Measurements from ENCODE around the gene HMX1. TPM values are rescaled to one million over a fixed set of nuclear protein-coding genes. Genes with fewer than 3 reads are reported as not detected.

The HMX1 gene
- total RNA-seq: not detected in 2 replicates
- not detected for total RNA-seq (2013)
- not detected in 2 replicates for polyA plus RNA-seq
- not detected in 2 replicates for polyA minus RNA-seq

GRCh38 chr4:8871417-8872401 is at the start of gene HMX1:
Gene HMX1 (minus strand): TSS chr4:8871839. CDS start chr4:8871614, 225 bp downstream.
- 9% methylated on average over 134 of the region's 134 CpGs for WGBS (ENCODE audit: insufficient coverage)
- no peak within 1 kb of the TSS for H3K4me3 Mint-ChIP-seq
- no peak for TF ChIP-seq CTCF (IDR thresholded peaks at IDR 0.05)
- TF ChIP-seq EZH2 (IDR thresholded peaks at IDR 0.05; ENCODE audit: borderline replicate concordance, insufficient read depth, low read depth, low read length, poor library complexity, severe bottlenecking): no peak

GRCh38 chr4:8920969-8921368 is 49.3 kb upstream of the HMX1 start:
- Mint-ChIP-seq H3K27me3 (peaks cover 3% of the 10 kb centered on the region), H3K4me3 (no peak overlapping the region), H3K27ac (no peak overlapping the region), H3K4me1 (no peaks in the 10 kb centered on the region), H3K9me3 (ENCODE audit: insufficient read depth) (peaks cover 10% of the 10 kb centered on the region)
- no peak overlapping the region for H3K9ac ChIP-seq (ENCODE audit: low read length)
- no peaks in the 10 kb centered on the region for H3K79me2 ChIP-seq (ENCODE audit: control insufficient read depth, insufficient read depth, low read length)
- WGBS (ENCODE audit: insufficient coverage): 88% methylated on average over 9 of the region's 10 CpGs
- H4K20me1 ChIP-seq (ENCODE audit: control insufficient read depth, insufficient read depth, low read length, poor library complexity, severe bottlenecking): no peaks in the 10 kb centered on the region
- H3K4me3 ChIP-seq (ENCODE audit: control extremely low read depth in 1 of 5, extremely low read depth in 1 of 5, insufficient read depth in 1 of 5, low read depth in 2 of 5, low read length in 4 of 5): no peak overlapping the region
- H3K36me3 ChIP-seq (replicated peaks in 1 of 2; ENCODE audit: control extremely low read depth in 1 of 2, control insufficient read depth in 1 of 2, extremely low read depth in 1 of 2, insufficient read depth in 2 of 2, low read length in 1 of 2): no peaks in the 10 kb centered on the region
- intact Hi-C loops (cut with micrococcal nuclease): no loop called here
- H3K4me1 ChIP-seq (ENCODE audit: control insufficient read depth in 2 of 2, insufficient read depth in 2 of 2, low read length in 2 of 2): no peaks in the 10 kb centered on the region
- H3K27ac ChIP-seq (ENCODE audit: low read length in 2 of 2): no peak overlapping the region
- H2AFZ ChIP-seq (ENCODE audit: insufficient read depth, low read depth, low read length, poor library complexity, severe bottlenecking): no peak overlapping the region
- H3K4me2 ChIP-seq (replicated peaks; ENCODE audit: low read depth, low read length, poor library complexity, severe bottlenecking): no peak overlapping the region
- H3K27me3 ChIP-seq (replicated peaks in 1 of 4; ENCODE audit: control extremely low read depth in 1 of 4, control insufficient read depth in 3 of 4, insufficient read depth in 4 of 4, low read length in 3 of 4): peaks cover 0 to 9% (median 0%) of the 10 kb centered on the region in 4 experiments
- peaks cover 0 to 8% (median 0%) of the 10 kb centered on the region in 3 donors for H3K9me3 ChIP-seq (ENCODE audit: control extremely low read depth in 1 of 3, control insufficient read depth in 2 of 3, insufficient read depth in 1 of 3, low read length in 2 of 3)
- ChIA-PET CTCF (no interaction called here), POLR2A (no interaction called here)
- DNase-seq (no peak), ATAC-seq (ENCODE audit: low read depth) (no peak)
- TF ChIP-seq CTCF (IDR thresholded peaks at IDR 0.05): no peak
- no peak for TF ChIP-seq EZH2 (IDR thresholded peaks at IDR 0.05; ENCODE audit: borderline replicate concordance, insufficient read depth, low read depth, low read length, poor library complexity, severe bottlenecking)

More at GRCh38 chr4:8871417-8872401, at the start of gene HMX1:
- H3K4me3 ChIP-seq (ENCODE audit: control extremely low read depth in 1 of 5, extremely low read depth in 1 of 5, insufficient read depth in 1 of 5, low read depth in 2 of 5, low read length in 4 of 5): no peak within 1 kb of the TSS
- H2AFZ ChIP-seq (ENCODE audit: insufficient read depth, low read depth, low read length, poor library complexity, severe bottlenecking): no peak within 1 kb of the TSS
- no peaks in the 10 kb centered on the region for H3K79me2 ChIP-seq (ENCODE audit: control insufficient read depth, insufficient read depth, low read length)
- Mint-ChIP-seq H3K27me3 (peaks cover 49% of the 10 kb centered on the region), H3K27ac (no peak within 1 kb of the TSS), H3K9me3 (ENCODE audit: insufficient read depth) (no peaks in the 10 kb centered on the region), H3K4me1 (peaks cover 2% of the 10 kb centered on the region)
- CTCF ChIA-PET: no interaction called here
- POLR2A ChIA-PET: no interaction called here
- ATAC-seq (ENCODE audit: low read depth) (no peak), DNase-seq (no peak)
- no peak within 1 kb of the TSS for H3K4me2 ChIP-seq (replicated peaks; ENCODE audit: low read depth, low read length, poor library complexity, severe bottlenecking)
- H3K9me3 ChIP-seq (ENCODE audit: control extremely low read depth in 1 of 3, control insufficient read depth in 2 of 3, insufficient read depth in 1 of 3, low read length in 2 of 3): peaks cover 0 to 40% (median 0%) of the 10 kb centered on the region in 3 donors
- no peaks in the 10 kb centered on the region for H4K20me1 ChIP-seq (ENCODE audit: control insufficient read depth, insufficient read depth, low read length, poor library complexity, severe bottlenecking)
- H3K36me3 ChIP-seq (replicated peaks in 1 of 2; ENCODE audit: control extremely low read depth in 1 of 2, control insufficient read depth in 1 of 2, extremely low read depth in 1 of 2, insufficient read depth in 2 of 2, low read length in 1 of 2): no peaks in the 10 kb centered on the region
- no peak within 1 kb of the TSS for H3K9ac ChIP-seq (ENCODE audit: low read length)
- H3K27ac ChIP-seq (ENCODE audit: low read length in 2 of 2): no peak within 1 kb of the TSS
- H3K4me1 ChIP-seq (ENCODE audit: control insufficient read depth in 2 of 2, insufficient read depth in 2 of 2, low read length in 2 of 2): no peaks in the 10 kb centered on the region
- intact Hi-C loops (cut with micrococcal nuclease): no loop called here
- H3K27me3 ChIP-seq (replicated peaks in 1 of 4; ENCODE audit: control extremely low read depth in 1 of 4, control insufficient read depth in 3 of 4, insufficient read depth in 4 of 4, low read length in 3 of 4): peaks cover 0 to 67% (median 12%) of the 10 kb centered on the region in 4 experiments

Measured in B cell (primary cell).